Activated CD8-positive, alpha-beta memory T cell treated with anti-CD3 and anti-CD28 coated beads for 36 hours (primary cell): ENCODE measurements around the gene NT5C3A. TPM values are rescaled to one million over a fixed set of nuclear protein-coding genes. Genes with fewer than 3 reads are reported as not detected.
"Not testable (repeated sequence)": the region's sequence is repeated elsewhere in the genome, so short reads cannot be mapped to it uniquely, and the experiment has no call there.

Experiments used
- CTCF ChIA-PET: fragments of 350-600 bp; sonication (Branson Sonifier 250); formaldehyde crosslinking; loops from one replicate; lab custom pipeline; 2021; ENCODE audit warnings: antibody characterized with exemption; lab: Charles Lee
- POLR2A ChIA-PET: fragments of 350-600 bp; sonication (Branson Sonifier 250); formaldehyde crosslinking; loops from one replicate; lab custom pipeline; 2021; ENCODE audit warnings: antibody characterized with exemption; lab: Charles Lee
- total RNA-seq, 2 experiments: library from RNA; stranded (reverse); gene quantifications; one replicate each; pipeline ENCODE4 v1.2.3, GENCODE V29; 2021

The NT5C3A gene
- total RNA-seq, 2 experiments from 2014 or later, result 28.1 to 29.2 TPM

DNA sequence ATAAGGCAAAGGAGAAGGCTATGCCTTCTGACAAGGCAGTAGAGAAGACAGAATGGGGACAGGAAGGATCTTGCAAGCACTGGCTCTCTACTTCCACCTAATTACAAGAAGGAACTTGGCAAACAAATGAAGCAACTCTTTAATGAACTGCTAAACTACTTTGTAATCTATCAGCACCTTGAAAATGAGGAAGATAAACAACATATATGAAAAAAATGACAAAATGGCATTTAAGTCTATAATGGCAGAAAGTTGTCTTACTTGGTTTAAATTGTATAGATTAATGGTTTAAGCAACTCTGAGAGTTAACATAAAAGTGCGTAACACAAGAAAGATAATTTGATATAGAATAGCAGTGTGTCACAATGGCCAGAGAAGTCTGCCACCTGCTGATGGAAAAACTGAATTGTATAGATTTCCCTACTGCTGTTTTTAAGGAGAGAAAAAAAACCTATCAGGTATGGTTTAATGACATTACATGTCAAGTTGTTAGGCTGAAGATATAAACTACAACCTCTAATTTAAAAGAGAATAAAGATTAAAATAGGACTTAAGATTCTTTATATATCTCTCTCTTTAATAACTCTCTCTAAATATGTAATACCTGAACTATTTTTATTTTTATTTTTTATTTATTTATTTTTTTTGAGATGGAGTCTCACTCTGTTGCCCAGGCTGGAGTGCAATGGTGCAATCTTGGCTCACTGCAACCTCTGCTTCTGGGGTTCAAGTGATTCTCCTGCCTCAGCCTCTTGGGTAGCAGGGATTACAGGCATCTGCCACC is 11.8 kb downstream of the NT5C3A start:
- CTCF ChIA-PET, result interaction anchor here (0.7 to 1.4 kb wide), 2 partner anchors 22 to 204 kb away, joined by 5 to 6 read pairs; no protein-coding TSS in a partner anchor
- POLR2A ChIA-PET, result no interaction called here

DNA sequence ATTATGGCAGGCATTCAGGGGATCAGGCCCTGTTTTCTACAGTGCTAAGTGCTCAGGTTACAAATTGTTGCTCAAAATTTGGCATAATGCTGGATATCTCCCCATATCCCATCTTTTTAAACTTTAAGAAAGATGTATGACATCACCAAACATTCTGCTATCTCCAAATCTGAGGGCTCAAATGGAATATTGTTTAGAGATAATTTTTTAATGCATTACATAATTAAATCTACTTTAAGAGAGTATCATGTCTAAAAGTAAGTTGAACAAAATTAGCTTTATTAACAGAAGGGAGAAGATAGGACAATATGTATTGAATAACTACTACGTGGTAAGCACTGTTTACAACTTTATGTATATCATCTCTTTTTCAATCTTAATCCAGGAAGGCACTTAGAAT is 13.9 kb downstream of the NT5C3A start:
- CTCF ChIA-PET, result no interaction called here
- POLR2A ChIA-PET, result no interaction called here

DNA sequence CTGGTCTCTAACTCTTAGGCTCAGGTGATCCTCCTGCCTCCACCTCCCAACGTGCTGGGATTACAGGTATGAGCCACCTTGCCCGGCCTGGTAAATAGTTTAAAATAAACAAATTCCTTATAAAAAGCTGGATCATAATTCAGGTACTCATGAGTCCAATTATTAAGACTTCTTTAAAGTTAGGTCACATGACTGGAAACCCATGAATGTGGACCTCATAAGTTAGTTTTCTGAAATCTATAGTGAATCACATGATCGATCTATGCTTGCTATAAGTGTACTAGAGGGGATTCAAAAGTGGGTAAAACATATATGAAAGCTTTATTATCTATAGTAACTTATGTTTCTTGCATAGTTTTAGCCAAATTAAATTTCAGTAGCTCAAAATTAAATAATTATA is 14.3 kb downstream of the NT5C3A start:
- ChIA-PET CTCF (no interaction called here), POLR2A (no interaction called here)

- ChIA-PET POLR2A (no interaction called here), CTCF (no interaction called here)
Measured at GRCh38 chr7:33044986-33045385, 17.6 kb downstream of the NT5C3A start.

GRCh38 chr7:33044401-33044718 is 18.2 kb downstream of the NT5C3A start:
- POLR2A ChIA-PET, result no interaction called here
- CTCF ChIA-PET, result interaction anchor here (0.7 kb wide), 1 partner anchor 18 kb away, joined by 4 read pairs; the partner anchor contains the start of gene NT5C3A

DNA sequence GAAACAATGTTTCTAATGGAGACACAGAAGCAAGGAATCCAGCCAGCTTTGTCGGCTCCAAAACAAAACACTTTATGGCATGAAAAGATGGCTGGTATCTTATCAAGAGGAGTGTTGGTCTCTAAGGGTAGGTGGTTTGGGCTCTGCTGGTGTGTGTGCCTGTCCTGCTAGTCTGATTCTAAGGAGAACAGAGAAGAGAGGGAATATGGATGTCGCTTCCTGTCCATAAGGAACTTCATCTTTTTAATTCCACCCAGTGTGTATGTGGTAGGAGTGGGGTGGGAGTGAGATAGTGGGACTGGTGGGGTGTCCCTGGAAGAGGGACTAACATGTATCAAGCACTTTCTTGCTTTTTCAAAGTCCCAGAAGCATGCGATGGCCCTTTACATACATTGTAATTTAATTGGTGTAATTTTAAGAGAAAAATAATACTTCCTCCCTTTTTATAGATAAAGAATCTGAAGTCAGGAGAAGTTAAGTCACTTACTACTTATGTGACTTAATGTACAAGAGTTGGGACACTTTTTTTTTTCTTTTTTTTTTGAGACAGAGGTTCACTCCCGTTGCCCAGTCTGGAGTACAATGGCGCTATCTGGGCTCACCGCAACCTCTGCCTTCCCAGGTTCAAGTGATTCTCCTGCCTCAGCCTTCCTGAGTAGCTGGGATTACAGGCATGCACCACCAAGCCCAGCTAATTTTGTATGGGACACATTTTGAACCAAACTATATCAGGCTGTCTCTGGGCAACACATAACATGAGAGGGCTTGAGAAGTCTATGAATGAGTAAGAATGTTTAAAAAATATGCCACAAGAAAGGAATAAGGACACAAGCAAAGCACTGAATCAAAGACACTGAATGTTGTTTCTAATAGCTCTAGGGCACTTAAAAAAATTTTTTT is 18.8 kb downstream of the NT5C3A start:
- ChIA-PET POLR2A (no interaction called here), CTCF (interaction anchor here (0.7 to 1.5 kb wide), 2 partner anchors 18 to 198 kb away, joined by 3 to 4 read pairs; partner anchors contain the start of gene NT5C3A)

- CTCF ChIA-PET, result interaction anchor here (1.5 kb wide), 1 partner anchor 196 kb away, joined by 3 read pairs; no protein-coding TSS in a partner anchor
- POLR2A ChIA-PET, result no interaction called here
Measured at GRCh38 chr7:33041631-33042428, 20.7 kb downstream of the NT5C3A start.

- ChIA-PET POLR2A (no interaction called here), CTCF (interaction anchor here (1.1 kb wide), 1 partner anchor 68 kb away, joined by 3 read pairs; the partner anchor contains the start of gene RP9)
Measured at GRCh38 chr7:33040803-33041516, 21.6 kb downstream of the NT5C3A start.

- CTCF ChIA-PET, result interaction anchor here (1.1 kb wide), 1 partner anchor 69 kb away, joined by 3 read pairs; the partner anchor contains the start of gene RP9
Measured at GRCh38 chr7:33039903-33040292, 22.7 kb downstream of the NT5C3A start.

GRCh38 chr7:33039257-33039902 is 23.2 kb downstream of the NT5C3A start:
- POLR2A ChIA-PET, result interaction anchor here (0.6 kb wide), 1 partner anchor 149 kb away, joined by 3 read pairs; no protein-coding TSS in a partner anchor
- CTCF ChIA-PET, result interaction anchor here (0.6 kb wide), 1 partner anchor 69 kb away, joined by 3 read pairs; no protein-coding TSS in a partner anchor

More at GRCh38 chr7:33039903-33040292, 22.7 kb downstream of the NT5C3A start:
- POLR2A ChIA-PET, result no interaction called here

DNA sequence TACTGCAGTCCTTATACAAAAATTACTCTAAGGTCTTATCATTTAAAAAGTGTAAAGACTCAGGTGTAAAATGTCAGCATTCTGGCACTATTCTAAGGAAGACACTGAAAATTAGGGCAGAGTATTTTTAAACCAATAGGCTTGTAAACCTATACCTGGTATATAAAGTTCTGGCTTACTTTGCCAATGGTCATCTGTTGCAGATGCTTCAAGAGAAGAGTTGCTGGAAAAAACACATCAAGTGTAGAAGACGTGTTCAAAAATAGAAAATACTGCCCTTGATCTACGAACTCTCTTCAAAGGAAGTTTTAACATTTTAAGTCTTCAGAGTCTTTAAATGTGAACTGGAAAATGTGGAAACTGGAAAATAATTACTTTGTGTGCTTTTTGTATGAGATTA is 23.9 kb downstream of the NT5C3A start:
- ChIA-PET CTCF (no interaction called here), POLR2A (interaction anchor here (0.6 kb wide), 1 partner anchor 149 kb away, joined by 3 read pairs; no protein-coding TSS in a partner anchor)

GRCh38 chr7:33035776-33036175 is 26.8 kb downstream of the NT5C3A start:
- POLR2A ChIA-PET, result interaction anchor here (1.4 kb wide), 1 partner anchor 27 kb away, joined by 3 read pairs; the partner anchor contains the start of gene NT5C3A
- CTCF ChIA-PET, result interaction anchor here (0.9 kb wide), 1 partner anchor 189 kb away, joined by 3 read pairs; no protein-coding TSS in a partner anchor

DNA sequence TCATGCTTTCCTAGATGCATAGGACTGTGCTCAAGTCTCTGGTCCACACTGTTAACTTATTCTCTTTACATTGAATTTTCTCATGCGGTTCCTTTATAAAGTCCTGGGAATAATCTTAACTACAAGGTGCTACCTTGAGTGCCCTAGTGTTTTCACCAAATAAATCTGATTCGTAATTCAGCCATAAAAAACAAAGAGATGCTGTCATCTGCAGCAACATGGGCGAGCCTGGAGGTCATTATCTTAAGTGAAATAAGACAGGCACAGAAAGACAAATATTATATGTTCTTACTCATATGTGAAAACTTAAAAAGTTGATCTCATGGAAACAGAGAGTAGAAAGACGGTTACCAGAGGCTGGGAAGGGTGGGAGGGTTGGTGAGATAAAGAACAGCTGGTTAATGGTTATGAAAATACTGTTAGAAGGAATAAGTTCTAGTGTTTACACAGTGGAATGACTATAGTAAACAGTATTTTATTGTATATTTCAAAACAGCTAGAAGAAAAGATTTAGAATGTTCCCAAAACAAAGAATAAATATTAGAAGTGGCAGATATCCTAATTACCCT is 38.3 kb downstream of the NT5C3A start:
- ChIA-PET POLR2A (no interaction called here), CTCF (no interaction called here)

GRCh38 chr7:33012364-33012763 is 50.2 kb downstream of the NT5C3A start:
- POLR2A ChIA-PET, result no interaction called here
- CTCF ChIA-PET, result no interaction called here

DNA sequence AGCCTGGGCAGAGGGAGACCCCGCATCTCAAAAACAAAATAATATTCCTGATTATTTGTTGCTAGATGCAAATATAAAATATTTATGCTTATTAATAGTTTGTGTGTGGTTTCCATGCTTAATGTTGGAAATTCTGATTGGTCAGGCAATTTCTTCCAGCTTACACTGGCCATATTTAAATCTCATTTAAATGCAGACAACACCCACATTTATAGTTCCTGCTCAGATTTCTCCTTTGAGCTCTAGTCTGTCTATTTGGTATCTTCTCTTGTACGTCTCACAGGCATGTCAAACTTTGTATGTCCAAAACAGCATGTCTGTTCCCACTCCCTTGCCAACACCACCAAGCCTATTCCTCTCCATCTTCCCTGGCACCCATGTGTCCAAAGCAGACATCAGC is 52.8 kb downstream of the NT5C3A start:
- POLR2A ChIA-PET, result no interaction called here
- CTCF ChIA-PET, result no interaction called here

DNA sequence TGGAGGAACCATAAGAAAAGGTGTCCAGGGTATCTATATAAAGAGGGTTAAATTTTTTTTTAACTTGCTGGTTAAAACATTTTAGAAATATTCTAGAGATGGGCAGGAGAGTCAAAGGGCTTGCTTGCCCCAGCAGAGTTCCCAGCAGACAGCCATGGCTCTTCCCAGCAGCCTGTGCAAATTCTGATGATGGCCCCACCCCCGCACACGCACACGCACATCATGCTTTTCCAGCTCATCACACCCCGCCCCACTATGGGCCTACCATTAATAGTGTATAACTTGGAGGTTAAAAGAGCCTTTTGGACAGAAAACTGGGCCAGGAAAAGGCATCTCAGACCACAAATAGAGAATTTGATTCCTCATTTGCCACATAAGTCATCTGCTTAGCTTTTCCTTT is 56.9 kb downstream of the NT5C3A start:
- POLR2A ChIA-PET, CTCF ChIA-PET: not testable (repeated sequence)

GRCh38 chr7:33005193-33005592 is 57.4 kb downstream of the NT5C3A start:
- CTCF ChIA-PET, POLR2A ChIA-PET: not testable (repeated sequence)
